Esophagus muscularis mucosa (tissue), 4 donors: ENCODE results near the gene BRMS1. TPM values are rescaled to one million over a fixed set of nuclear protein-coding genes. Genes with fewer than 3 reads are reported as not detected.

Experiments used
- DNase-seq: peaks from one replicate; pipeline ENCODE4 v3.0.0-alpha.2; 2017; ENCODE audit errors: extremely low spot score
- H3K27ac ChIP-seq, 4 donors: fragments of 200-600 bp; sonication (generic); replicated peaks in 1 of 4; 1 replicate in 3 of 4; 2 replicates in 1 of 4; pipeline ENCODE4 v1.5.1; 2016 to 2019; ENCODE audit warnings: mild to moderate bottlenecking in 1 of 4
- H3K27me3 ChIP-seq, 4 donors: fragments of 200-600 bp; sonication (generic); one replicate each; pipeline versions ENCODE4 v1.5.1 to v1.6.0; 2016 to 2019
- H3K36me3 ChIP-seq, 4 donors: fragments of 200-600 bp; sonication (generic); one replicate each; pipeline ENCODE4 v1.5.1; 2016 to 2019
- H3K4me1 ChIP-seq, 4 donors: fragments of 200-600 bp; sonication (generic); one replicate each; pipeline ENCODE4 v1.5.1; 2016 to 2019
- H3K4me3 ChIP-seq, 4 donors: fragments of 200-600 bp; sonication (generic); 1 replicate in 2 of 4; 2 replicates in 2 of 4; pipeline ENCODE4 v1.5.1; 2016 to 2019; ENCODE audit warnings: mild to moderate bottlenecking in 4 of 4, moderate library complexity in 1 of 4
- H3K9me3 ChIP-seq, 4 donors: fragments of 200-600 bp; sonication (generic); 1 replicate in 3 of 4; 2 replicates in 1 of 4; pipeline ENCODE4 v1.5.1; 2016 to 2019
- CTCF ChIP-seq, 3 experiments: fragments of 200-600 bp in 2 of 3; fragments of 450-650 bp in 1 of 3; sonication (generic) in 2 of 3; IDR thresholded peaks; one replicate each; pipeline ENCODE4 v1.5.1; 2017 to 2019; ENCODE audit warnings: antibody characterized with exemption in 3 of 3, mild to moderate bottlenecking in 2 of 3, moderate library complexity in 1 of 3
- EP300 ChIP-seq: sonication (generic); formaldehyde crosslinking; IDR thresholded peaks from one replicate; pipeline ENCODE4 v1.6.1; 2017; ENCODE audit warnings: antibody characterized with exemption
- POLR2A ChIP-seq: fragments of 450-650 bp; IDR thresholded peaks from one replicate; pipeline ENCODE4 v1.6.1; 2017; ENCODE audit warnings: antibody characterized with exemption, moderate library complexity, mild to moderate bottlenecking, low read depth
- POLR2AphosphoS5 ChIP-seq, 2 donors: sonication (generic); formaldehyde crosslinking; IDR thresholded peaks; one replicate each; pipeline ENCODE4 v1.6.1; 2017; ENCODE audit warnings: antibody characterized with exemption in 2 of 2
- WGBS: methylation state at CpG from one replicate; pipeline ENCODE4 v1.1.5; 2018; 5-methylcytosine and 5-hydroxymethylcytosine counted together
- intact Hi-C: fragments of 100-400 bp; cut with DNase I; formaldehyde crosslinking; loops from one replicate; pipeline ENCODE4 v1.15.1; 2023
- small RNA-seq, 3 donors: library from RNA; depleted of rRNA; stranded (forward); fragments of <200 nt; gene quantifications; one replicate each; pipeline ENCODE3, GENCODE V24; 2016
- total RNA-seq, 4 donors: library from RNA; depleted of rRNA; stranded (reverse); fragments of >200 nt; gene quantifications; one replicate each; pipeline versions ENCODE4 v1.1.0 to v1.2.1, GENCODE V29; 2016

The BRMS1 gene
- total RNA-seq, 4 donors from 2014 or later, result 22.8 to 35.1 (median 34.1) TPM

GRCh38 chr11:66287889-66288670, 56.8 kb downstream of the BRMS1 start:
- peak overlapping the region; percentile 67 to 100 (median 88) for H3K4me3 ChIP-seq
- intact Hi-C loops, result no loop called here
- no peak for DNase-seq
- H3K27ac ChIP-seq, result peak overlapping the region; percentile 89 to 97 (median 93)
- H3K4me1 ChIP-seq, result peaks cover 38 to 67% (median 42%) of the 10 kb centered on the region in 4 donors
- H3K27me3 ChIP-seq, result peaks cover 2 to 20% (median 13%) of the 10 kb centered on the region in 4 donors
- WGBS, result 34% methylated on average over 12 of the region's 20 CpGs
- peaks cover 0 to 37% (median 12%) of the 10 kb centered on the region in 4 donors for H3K36me3 ChIP-seq
- no peaks in the 10 kb centered on the region for H3K9me3 ChIP-seq
- no peak for TF ChIP-seq POLR2A
- no peak for TF ChIP-seq CTCF (IDR thresholded peaks at IDR 0.05)
- TF ChIP-seq POLR2AphosphoS5 (IDR thresholded peaks at IDR 0.05), result no peak
- no peak for TF ChIP-seq EP300

Small RNA genes lying within 50 kb of the gene (small RNA-seq; reads per million reads assigned to genes)
- gene RF00017, result 0 reads per million in 3 donors
- 0 reads per million in 3 donors for gene RNU1-84P

Other genes with a start within 250 kb of the BRMS1 start
- 10 to 100 TPM; 24.7 to 53.5 (median 36.7) TPM for gene KLC2, start 87.4 kb downstream of the BRMS1 start, total RNA-seq
- 100 to 1,000 TPM in 3 of 4 donors, 10 to 100 TPM in 1; 97.2 to 163 (median 132) TPM for gene RAB1B, start 76.5 kb downstream of the BRMS1 start, total RNA-seq
- under 1 TPM in 1 of 4 donors, not detected in 3; 0.40 TPM for gene CNIH2, start 66.9 kb downstream of the BRMS1 start, total RNA-seq
- gene YIF1A, start 56.0 kb downstream of the BRMS1 start, total RNA-seq, result 10 to 100 TPM; 57.7 to 92.5 (median 85.4) TPM
- gene TMEM151A, start 53.2 kb downstream of the BRMS1 start, total RNA-seq, result under 1 TPM; 0.42 to 0.71 (median 0.54) TPM
- 10 to 100 TPM; 23.0 to 83.8 (median 33.0) TPM for gene CD248, start 28.1 kb downstream of the BRMS1 start, total RNA-seq
- 1 to 10 TPM; 3.1 to 6.6 (median 4.5) TPM for gene RIN1, start 8.7 kb downstream of the BRMS1 start, total RNA-seq
- 10 to 100 TPM; 32.0 to 71.4 (median 50.0) TPM for gene B4GAT1, start 2.5 kb upstream of the BRMS1 start, total RNA-seq
- gene SLC29A2, start 26.7 kb upstream of the BRMS1 start, total RNA-seq, result 1 to 10 TPM in 3 of 4 donors, under 1 TPM in 1; 0.50 to 3.6 (median 1.7) TPM
- gene NPAS4, start 75.9 kb upstream of the BRMS1 start, total RNA-seq, result 1 to 10 TPM; 1.2 to 2.9 (median 1.5) TPM
- gene MRPL11, start 93.7 kb upstream of the BRMS1 start, total RNA-seq, result 10 to 100 TPM; 46.1 to 51.5 (median 48.7) TPM
- gene PELI3, start 121.8 kb upstream of the BRMS1 start, total RNA-seq, result 10 to 100 TPM; 28.7 to 50.4 (median 37.7) TPM
- gene DPP3, start 135.3 kb upstream of the BRMS1 start, total RNA-seq, result 10 to 100 TPM; 17.8 to 33.3 (median 20.2) TPM
- 10 to 100 TPM; 68.1 to 78.5 (median 73.1) TPM for gene BBS1, start 165.5 kb upstream of the BRMS1 start, total RNA-seq
- gene ZDHHC24, start 200.9 kb upstream of the BRMS1 start, total RNA-seq, result 10 to 100 TPM in 2 of 4 donors, 1 to 10 TPM in 2; 7.6 to 16.2 (median 12.2) TPM
- gene ACTN3, start 201.8 kb upstream of the BRMS1 start, total RNA-seq, result not detected
- 100 to 1,000 TPM in 2 of 4 donors, 10 to 100 TPM in 2; 73.1 to 112 (median 96.6) TPM for gene CTSF, start 223.5 kb upstream of the BRMS1 start, total RNA-seq
- gene CCDC87, start 248.0 kb upstream of the BRMS1 start, total RNA-seq, result under 1 TPM; 0.17 to 0.83 (median 0.46) TPM
- gene CCS, start 248.1 kb upstream of the BRMS1 start, total RNA-seq, result 10 to 100 TPM; 27.8 to 50.7 (median 34.8) TPM